Skeletal muscle cell (primary cell): Measurements from ENCODE around the gene IGFBP7.
"Not testable (repeated sequence)": the region's sequence is repeated elsewhere in the genome, so short reads cannot be mapped to it uniquely, and the experiment has no call there.

Experiments
- DNase-seq: peaks from one replicate; pipeline ENCODE4 v3.0.0-alpha.2; 2010; ENCODE audit warnings: low read depth
- H3K4me3 ChIP-seq: 2 replicates; pipeline ENCODE4 v1.5.1; 2011; ENCODE audit warnings: low read depth, mild to moderate bottlenecking, control low read depth, low read length, moderate library complexity

The IGFBP7 gene

DNA sequence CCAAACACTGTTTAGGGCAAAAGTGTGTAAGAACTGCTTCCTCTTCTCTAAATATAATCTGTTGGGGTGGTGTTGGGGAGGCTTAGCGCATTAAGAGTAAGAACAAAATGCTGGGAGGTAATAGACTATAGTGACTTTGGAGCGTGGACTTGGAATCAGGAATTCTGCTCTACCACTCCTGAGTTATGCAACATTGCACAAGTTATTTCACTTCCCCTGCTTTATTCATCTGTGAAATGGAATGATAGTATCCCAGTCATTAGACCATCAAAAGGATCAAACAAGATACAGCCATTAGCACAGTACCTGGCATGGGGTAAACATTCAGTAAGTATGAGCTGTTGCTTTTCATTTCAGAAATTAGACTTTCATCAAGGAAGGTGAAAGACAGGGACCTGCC lies 58.7 kb downstream of the IGFBP7 start:
- H3K4me3 ChIP-seq = no peak overlapping the region
- DNase-seq = no peak

- no peak for DNase-seq
- H3K4me3 ChIP-seq = no peak overlapping the region
These were observed 59.1 kb downstream of the IGFBP7 start for GRCh38 chr4:57051095-57051494.

DNA sequence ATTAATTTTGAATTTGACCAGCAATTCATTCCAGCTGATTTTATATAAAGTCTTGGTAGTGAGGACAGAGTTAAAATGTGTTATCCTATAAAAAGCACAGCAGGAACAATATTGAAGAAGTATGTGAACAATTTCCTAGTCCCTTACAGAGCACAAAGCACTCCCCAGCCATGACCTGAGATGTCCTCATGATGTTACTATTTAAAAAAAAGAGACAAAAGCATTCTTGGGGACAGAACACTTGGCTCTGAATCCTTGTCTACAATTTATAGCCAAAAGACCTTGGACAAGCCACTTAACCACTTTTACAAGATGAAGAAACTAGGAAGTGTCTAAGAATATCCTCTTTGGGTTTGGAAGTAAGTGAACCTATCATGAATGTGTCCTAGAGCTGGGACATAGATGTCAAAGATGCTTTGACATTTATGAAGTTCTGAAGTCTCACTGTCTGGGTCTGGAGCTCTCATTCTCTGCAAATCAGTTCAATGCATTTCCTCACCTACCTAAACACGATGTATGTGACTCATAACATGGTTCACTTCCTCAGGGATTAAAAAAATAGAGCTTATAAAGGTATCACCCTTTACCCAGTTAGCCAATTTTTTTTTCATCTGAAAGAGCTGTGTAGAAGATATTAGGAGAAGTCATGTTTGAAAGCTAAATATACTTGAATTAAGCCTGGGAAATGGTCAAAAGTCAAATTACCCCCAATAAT lies 61.4 kb downstream of the IGFBP7 start:
- DNase-seq = no peak
- H3K4me3 ChIP-seq = no peak overlapping the region

DNA sequence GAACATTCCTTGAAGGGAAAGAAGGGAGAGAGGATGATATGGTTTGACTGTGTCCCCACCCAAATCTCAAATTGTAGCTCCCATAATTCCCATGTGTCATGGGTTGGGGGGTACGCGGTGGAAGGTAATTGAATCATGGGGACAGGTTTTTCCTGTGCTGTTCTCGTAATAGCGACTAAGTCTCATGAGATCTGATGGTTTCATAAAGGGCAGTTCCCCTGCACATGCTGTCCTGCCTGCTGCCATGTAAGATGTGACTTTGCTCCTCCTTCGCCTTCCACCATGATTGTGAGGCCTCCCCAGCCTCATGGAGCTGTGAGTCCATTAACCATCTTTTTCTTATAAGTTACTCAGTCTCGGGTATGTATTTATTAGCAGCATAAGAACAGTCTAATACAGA lies 63.1 kb downstream of the IGFBP7 start:
- DNase-seq = not testable (repeated sequence)

GRCh38 chr4:57044996-57045395 lies 65.2 kb downstream of the IGFBP7 start:
- no peak overlapping the region for H3K4me3 ChIP-seq
- DNase-seq = no peak

More for the DNA sequence above, 63.1 kb downstream of the IGFBP7 start:
- not testable (repeated sequence) for H3K4me3 ChIP-seq

DNA sequence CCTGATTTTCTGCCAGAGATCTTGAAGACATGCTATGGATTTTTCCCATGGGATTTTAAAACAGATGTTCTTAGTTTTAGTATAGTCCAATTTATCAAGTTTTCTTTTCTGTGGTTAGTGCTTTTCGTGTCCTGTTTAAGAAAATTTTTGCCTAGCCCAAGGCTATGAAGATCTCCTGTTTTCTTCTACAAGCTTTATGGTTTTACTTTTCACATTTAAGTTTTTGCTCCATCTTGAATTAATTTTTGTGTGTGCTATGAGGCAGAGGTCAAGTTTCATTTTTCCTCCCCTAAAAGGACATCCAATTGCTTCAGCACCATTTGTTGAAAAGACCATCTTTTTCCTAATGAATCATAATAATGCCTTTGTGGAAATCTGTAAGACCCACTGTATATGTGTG lies 65.9 kb downstream of the IGFBP7 start:
- no peak for DNase-seq
- H3K4me3 ChIP-seq = no peak overlapping the region

DNA sequence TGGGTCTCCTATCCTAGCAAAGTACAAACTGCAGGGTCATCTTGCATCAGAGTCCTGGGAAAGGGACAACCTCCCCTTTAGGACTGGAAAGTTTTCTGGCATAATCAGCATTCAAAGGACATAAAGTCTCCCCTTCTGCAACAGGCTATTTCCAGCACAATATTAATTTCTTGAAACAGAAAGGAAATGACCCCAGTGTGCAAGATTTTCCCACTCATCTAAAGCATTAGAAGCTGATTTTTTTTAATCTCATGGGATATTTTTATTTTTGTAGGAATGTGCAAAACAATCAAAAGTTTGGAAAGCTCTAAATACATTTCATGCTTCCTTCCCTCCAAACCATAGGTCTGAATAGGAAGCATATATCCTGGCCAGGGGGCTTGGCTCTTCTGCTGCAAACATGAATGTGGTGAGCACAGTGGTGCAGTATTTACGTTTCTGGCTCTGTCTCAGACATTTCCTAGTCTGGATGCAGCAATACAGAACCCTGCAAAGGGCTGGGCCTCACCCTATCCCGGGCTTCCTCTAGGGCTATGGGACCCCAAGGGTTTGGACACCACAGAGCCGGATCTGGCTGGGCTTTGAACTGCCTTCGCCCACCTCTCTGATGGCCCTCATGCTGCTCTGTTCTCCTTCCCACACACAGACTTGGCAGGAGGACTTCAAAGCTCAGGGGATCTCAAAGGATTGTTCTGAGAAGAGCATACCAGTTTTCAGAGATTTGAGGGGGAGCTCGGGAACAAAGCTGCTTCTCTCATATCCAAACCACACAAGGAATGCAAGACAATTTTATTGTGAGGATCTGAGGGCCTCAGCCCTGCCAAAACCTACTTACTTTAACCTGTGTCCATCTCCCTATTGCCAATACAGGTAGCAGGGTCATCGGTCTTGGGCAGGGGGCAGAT lies 66.6 kb downstream of the IGFBP7 start:
- peak; percentile 97 for DNase-seq
- no peak overlapping the region for H3K4me3 ChIP-seq

DNA sequence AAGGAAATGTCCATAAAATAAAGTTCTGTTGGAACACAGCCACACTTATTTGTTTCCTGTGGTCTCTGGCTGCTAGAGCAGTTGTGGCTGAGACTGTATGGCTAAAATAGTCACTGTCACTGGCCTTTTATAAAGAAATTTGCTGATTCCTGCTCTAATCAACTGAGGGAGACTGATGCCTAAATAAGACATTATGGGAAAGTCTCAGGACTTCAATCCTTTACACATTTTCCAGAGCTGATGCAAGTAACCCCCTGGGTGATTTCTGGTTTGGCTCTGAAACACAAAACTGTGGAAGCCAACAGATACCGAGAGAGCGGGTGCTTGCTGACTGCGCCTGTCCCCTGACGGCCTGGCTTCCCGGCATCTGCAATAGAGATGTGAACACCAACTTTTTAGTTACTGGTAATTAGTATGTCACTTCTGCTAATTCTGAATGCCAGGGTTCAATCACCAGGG lies 67.4 kb downstream of the IGFBP7 start:
- peak; percentile 69 for DNase-seq
- H3K4me3 ChIP-seq = no peak overlapping the region

- no peak for DNase-seq
- no peak overlapping the region for H3K4me3 ChIP-seq
These were observed 69.2 kb downstream of the IGFBP7 start for GRCh38 chr4:57041020-57041419.

DNA sequence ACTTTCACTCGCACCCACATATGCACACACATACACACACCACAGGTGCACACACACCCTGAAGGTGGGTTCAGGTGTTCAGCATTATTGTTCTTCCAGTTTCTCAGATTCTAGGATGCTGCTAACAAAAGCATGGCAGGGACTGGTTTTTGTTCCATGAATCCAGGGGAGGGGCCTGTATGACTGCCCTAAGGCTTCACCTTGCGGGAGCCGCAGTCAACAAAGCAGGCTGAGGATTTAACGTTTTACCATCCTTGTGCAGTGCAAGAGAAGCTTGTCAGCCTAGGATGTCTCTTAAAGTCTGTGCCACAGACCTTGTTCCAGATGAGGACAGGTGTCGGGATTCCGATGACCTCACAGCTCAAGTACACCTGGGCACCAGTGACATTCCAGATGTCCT lies 69.7 kb downstream of the IGFBP7 start:
- DNase-seq = no peak
- no peak overlapping the region for H3K4me3 ChIP-seq

- DNase-seq = no peak
- no peak overlapping the region for H3K4me3 ChIP-seq
These were observed 70.8 kb downstream of the IGFBP7 start for GRCh38 chr4:57039345-57039744.

GRCh38 chr4:57037982-57038604 lies 72.1 kb downstream of the IGFBP7 start:
- H3K4me3 ChIP-seq = no peak overlapping the region
- no peak for DNase-seq

DNA sequence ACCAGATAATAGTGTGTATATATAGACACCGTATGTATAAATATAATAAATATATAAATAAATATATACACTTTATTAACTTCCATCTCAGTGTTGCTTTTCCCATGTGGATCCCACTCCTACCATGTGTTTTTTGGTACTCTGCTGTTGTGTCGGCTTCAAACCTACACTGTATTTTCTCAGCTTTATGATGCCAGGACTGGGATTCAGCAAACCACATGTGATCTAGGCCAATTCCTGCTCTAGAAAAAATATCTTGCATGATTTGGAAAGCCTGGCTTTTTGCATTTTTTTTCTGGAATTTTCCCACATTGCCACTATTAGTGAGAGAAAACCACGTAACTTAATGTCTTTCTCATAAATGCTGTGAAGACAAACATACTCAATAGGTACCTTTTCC lies 75.7 kb downstream of the IGFBP7 start:
- no peak overlapping the region for H3K4me3 ChIP-seq
- DNase-seq = no peak

- H3K4me3 ChIP-seq = no peak overlapping the region
- peak; percentile 86 for DNase-seq
These were observed 87.1 kb downstream of the IGFBP7 start for GRCh38 chr4:57023104-57023503.

GRCh38 chr4:57020467-57021101 lies 89.6 kb downstream of the IGFBP7 start:
- peak; percentile 78 for DNase-seq
- no peak overlapping the region for H3K4me3 ChIP-seq

DNA sequence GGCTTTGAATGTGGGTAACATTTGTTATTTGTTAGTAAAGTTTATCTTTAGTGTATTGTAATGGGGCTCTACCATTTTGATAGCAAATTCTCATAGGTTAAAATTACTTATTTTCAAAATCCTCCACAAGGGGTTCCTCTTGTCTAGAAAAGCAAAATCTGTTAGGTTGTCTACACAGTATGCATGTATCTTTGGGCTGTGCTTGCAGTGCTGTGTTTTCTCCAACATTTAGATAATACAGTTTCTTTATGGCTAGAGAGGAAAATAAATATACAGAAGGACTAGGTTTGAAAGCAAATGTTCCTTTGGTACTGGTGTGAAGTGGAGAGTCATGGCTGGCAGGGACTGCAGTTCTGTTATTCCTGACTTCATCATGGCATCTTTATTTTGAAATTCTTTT lies 91.2 kb downstream of the IGFBP7 start:
- H3K4me3 ChIP-seq = no peak overlapping the region
- no peak for DNase-seq

- H3K4me3 ChIP-seq = no peak overlapping the region
- no peak for DNase-seq
These were observed 96.6 kb downstream of the IGFBP7 start for GRCh38 chr4:57013543-57014120.

- DNase-seq = no peak
- H3K4me3 ChIP-seq = no peak overlapping the region
These were observed 110.4 kb downstream of the IGFBP7 start for GRCh38 chr4:56999751-57000150.

DNA sequence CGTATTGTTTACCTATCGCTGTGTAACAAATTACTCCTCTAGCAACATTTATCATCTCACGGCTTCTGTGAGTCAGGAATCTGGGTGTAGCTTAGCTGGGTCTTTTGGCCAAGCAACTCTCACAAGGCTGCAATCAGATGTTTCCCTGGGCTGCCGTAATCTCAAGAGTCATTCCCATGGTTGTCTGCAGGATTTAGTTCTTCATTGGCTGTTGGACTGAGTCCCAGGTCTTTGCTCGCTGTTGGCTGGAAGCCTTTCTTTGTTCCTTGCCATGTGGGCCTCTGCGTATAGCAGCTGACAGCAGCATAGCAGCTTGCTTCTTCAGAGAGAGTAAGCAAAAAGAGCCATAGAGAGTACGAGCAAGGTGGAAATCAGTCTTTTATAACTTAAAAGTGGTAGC lies 114.7 kb downstream of the IGFBP7 start:
- no peak overlapping the region for H3K4me3 ChIP-seq
- peak; percentile 91 for DNase-seq
